CD4-positive, alpha-beta T cell treated with Interleukin-17A for 1 hour (primary cell): ENCODE results near the gene ZBED5.
A peak's percentile ranks its signal among the peaks of the same experiment; 100 is the strongest.
"Not testable (repeated sequence)": the region's sequence is repeated elsewhere in the genome, so short reads cannot be mapped to it uniquely, and the experiment has no call there.

Source experiments
- DNase-seq: peaks from one replicate; pipeline ENCODE4 v3.0.0-alpha.2; 2020

The ZBED5 gene

DNA sequence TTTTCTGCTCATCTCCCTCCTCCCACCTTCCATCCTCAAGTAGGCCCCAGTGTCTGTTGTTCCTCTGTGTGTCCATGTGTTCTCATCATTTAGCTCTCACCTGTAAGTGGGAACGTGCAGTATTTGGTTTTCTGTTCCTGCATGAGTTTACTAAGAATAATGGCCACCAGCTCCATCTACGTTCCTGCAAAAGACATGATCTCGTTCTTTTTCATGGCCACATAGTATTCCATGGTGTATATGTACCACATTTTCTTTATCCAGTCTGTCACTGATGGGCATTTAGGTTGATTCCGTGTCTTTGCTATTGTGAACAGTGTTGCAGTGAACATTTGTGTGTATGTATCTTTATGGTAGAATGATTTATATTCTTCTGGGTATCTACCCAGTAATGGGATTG lies 21.0 kb downstream of the ZBED5 start:
- DNase-seq = not testable (repeated sequence)

DNA sequence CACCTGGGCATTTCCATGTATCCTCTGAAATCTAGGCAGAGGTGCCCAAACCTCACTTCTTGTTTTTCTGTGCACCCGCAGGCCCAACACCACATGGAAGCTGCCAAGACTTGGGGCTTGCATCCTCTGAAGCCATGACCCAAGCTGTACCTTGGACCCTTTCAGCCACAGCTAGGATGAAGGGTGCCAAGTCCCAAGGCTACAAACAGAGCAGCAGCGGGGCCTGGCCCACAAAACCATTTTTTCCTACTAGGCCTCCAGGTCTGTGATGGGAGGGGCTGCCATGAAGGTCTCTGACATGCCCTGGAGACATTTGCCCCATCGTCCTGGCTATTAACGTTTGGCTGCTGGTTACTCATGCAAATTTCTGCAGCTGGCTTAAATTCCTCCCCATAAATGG lies 28.7 kb downstream of the ZBED5 start:
- DNase-seq = no peak

DNA sequence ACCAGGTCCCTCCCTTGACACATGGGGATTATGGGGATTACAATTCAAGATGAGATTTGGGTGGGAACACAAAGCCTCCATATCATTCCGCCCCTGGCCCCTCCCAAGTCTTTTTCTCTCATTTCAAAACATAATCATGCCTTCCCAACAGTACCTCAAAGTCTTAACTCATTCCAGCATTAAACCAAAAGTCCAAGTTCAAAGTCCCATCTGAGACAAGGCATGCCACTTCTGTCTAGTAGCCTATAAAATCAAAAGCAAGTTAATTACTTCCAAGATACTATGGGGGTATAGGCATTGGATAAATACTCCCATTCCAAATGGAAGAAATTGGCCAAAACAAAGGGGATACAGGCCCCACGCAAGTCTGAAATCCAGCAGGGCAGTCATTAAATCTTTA lies 29.5 kb downstream of the ZBED5 start:
- DNase-seq = no peak

DNA sequence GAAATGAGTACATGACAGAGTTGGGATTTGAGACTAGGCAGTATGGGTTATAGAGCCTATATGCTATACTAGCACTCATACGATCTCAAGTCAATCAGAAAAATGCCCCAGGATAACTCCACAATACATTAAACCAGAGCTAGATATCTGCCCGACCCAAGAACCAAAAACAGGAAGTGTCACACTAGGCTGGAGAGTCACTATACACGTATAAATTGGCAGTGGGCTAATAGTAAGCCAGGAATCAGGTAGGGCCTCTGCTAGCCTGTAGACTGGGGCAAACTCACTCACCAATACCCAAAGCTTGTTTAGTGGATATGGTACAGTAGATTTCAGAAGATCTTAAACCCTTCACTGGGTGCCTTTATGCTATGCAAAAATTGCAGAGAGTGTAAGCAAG lies 33.0 kb downstream of the ZBED5 start:
- DNase-seq = no peak

DNA sequence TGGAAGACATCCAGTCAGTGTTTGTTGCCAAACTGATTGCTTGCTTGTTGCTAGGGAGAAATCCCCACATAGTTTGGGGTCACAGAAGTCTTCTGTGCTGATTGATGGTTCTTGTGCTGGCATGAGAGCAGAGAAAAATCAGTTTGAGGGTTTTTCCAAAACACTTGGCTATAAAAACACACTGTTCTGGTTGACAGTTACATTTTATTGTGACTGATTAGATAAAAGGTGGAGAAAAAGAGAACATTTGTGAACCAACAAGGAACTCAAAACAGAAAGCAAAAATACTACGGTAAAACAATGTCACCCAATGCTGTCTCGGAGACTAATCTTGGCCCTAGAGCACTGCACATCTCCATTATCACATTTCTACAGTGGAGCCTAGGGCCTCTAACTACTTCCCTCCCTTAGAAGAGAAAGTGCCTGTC lies 34.7 kb downstream of the ZBED5 start:
- no peak for DNase-seq

DNA sequence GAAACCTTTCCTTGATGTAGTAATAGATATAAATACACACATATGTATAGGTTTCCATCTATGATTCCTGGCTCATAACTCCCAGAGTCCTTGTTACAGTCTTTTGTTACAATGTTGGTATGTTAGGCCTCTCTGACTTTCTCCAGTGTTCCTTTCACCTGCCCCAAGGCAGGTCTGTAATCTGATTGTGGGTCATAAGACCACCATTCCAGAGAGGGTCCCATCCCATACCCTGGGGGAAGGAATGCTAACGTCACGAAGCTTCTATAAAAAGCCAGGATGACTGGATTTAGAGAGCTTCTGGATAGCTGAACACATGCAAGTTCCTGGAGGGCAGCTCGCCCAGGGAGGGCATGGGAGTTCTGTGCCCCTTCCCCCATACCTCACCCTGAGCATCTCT lies 35.4 kb downstream of the ZBED5 start:
- not testable (repeated sequence) for DNase-seq

DNA sequence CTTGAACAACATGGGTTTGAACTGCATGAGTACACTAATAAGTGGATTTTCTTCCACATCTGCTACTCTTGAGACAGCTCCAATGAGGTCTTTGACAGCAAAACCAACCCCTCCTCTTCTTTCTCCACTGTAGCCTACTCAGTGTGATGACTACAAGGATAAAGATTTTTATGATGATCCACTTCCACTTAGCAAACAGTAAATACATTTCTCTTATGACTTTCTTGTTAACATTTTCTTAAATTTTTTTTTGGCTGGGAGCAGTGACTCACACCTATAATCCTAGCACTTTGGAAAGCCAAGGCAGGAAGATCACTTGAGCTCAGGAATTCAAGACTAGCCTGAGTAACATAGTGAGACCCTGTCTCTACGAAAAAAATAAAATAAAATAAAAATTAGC lies 39.3 kb downstream of the ZBED5 start:
- no peak for DNase-seq

DNA sequence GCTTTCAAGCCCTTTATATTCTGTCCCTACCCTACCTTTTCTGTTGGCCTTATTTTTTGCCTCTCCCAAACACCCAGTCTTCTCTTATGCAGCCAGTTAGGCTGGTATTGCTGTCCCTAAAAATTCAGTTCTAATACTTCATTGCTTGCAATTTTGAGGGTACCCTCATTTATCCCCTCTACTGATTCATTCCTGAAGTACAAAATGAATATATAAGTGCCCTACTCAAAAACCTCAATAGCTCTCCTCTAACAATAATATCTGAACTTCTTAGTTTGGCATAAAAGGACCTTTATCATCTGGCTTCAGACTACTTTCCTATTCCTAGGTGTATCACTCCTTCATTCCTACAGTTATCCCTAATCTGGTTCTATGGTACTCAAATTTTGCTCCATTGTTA lies 43.9 kb downstream of the ZBED5 start:
- no peak for DNase-seq

DNA sequence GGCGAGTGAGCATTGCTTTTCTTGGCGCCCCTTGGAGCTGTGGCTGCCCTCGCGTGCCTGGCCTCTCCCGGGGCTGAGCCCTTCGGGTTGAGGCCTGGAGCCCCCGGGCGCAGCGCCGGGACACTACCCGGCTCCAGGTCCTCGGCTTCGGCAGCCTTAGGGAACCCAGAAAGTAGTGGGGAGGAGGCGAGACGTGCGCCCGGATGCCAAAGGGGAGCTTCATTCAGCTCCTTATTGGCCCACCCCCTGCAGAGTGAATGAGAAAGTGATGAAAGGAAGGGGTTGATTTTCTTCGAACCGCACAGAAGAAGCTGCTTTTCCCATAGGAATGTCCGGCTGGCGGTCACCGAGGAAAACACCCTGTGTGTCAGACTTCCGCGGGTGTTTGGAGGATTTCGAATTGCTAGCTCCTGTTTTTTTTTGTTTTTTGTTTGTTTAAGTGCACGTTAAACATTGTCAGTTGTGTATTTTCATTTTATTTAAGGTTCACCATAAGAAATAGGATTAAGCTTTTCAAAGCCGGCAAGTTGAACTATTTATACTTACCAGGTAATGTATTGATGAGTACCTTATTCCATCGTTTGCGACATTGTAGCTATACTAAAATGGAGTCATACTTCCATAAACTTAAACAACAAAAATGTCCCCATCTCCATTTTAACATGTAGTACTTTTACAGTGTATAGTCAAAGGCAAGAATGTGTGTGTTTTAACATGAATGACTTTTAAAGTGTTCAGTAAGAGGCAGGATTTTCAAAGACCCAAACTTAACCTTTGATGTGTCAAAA lies 48.3 kb downstream of the ZBED5 start:
- DNase-seq = peak; percentile 57

DNA sequence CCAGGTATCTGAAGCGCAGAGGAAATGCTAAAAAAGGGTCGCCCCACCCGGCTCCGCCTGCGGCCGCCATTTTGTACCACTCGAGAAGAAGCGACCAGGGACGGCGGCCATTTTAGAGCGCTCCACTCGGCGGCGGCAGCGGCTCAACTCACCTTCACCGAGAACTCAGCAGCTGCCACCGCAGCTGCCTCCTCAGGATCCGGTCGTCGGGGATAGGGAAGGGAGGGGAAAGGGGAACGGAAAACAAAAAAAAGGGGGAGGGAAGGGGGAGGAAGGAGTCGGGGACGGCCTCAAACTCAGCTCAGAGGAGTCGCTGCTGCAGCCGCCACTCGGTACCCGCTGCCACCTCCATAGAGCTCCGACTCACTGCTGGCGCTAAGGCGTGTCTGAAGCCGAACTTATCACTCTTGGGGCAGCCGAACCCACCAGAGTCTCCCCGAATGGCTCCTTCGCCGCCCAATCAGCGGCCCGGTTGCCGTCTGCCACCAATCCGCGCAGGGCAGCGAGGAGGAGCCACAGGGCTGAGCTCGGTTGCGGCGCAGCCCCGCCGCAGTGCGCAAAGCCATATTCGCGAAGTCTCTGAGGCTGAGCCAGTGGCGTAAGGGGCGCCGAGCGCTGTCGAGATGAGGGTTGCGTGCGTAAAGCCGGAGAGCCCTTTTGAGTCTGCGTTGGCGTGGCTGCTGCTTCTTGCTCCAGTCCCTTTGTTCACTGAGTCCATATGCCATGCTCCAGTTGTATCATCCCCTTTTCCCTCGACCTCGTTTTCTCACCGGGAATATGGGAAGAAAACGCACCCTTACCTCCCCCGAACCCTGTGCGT lies 49.1 kb downstream of the ZBED5 start, which contains the start of gene EIF4G2:
EIF4G2 (minus strand) TSS at position 374 of the 820 bp plus-strand sequence.
- DNase-seq = peak; percentile 99

DNA sequence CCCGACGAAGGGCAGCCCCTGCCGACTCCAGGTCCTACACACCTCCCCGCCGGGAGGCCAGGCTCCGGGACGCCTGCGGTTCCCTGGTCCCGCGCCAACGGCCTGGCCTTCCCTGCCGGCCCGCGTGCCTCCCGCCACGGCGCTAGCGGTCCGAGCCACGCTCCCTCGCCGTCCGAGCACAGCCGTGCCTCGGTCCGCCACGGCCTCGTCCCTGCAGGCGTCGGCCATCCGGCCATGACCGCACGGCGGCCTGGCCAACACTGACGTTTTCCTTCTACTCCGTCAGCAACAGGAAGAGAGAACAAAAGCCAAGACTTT lies 49.7 kb downstream of the ZBED5 start:
- no peak for DNase-seq

DNA sequence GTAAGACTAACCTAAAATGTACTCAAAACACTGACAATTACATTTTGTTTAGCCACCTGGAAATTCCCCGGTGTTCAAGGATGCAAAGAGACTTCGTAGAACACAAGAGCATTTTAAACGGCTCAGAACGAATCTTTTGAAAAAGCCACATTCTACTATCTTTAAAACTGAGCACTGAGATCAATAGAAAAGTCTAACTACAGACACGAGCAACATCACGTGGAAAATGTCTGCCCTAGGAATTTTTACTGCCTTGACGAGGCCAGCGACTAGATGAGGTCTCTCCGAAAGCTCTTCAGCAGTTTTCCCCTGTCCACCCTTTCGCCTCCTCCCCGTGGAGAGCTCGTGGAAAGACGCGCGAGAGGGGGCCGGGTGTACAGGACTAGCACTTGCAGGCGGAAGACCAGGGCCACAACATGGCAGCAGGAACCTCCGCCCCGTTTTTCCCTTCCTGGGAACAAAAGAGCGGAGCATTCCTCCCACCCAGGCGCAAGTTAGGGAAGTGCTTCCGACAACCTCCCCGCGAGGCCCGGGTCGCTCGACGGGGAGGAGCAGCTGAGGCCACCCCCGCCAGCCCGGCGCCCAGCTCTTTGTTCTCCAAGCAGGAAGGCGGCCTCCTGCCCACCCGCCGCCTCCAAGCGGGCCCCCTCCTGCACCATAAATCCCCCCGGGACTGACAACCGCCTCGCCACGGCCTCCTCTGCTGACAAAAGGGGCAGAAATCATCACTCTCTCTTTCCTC lies 50.2 kb downstream of the ZBED5 start:
- peak; percentile 51 for DNase-seq

DNA sequence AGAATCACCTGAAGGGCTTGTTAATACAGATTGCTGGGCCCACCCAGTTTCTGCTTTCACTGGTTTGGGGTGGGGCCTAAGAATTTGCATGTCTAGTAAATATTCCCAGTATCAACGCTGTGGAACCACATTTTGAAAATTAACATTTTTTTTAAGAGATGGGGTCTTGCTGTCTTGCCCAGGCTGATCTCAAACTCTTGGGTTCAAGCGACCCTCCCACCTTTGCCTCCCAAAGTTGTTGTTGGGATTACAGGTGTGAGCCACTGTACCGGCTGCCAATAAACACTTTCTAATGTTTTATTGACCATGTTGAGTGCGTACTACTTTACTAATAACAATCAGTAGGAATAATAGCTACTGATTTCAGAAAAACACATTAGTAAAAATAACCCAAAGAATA lies 51.6 kb downstream of the ZBED5 start:
- DNase-seq = no peak

DNA sequence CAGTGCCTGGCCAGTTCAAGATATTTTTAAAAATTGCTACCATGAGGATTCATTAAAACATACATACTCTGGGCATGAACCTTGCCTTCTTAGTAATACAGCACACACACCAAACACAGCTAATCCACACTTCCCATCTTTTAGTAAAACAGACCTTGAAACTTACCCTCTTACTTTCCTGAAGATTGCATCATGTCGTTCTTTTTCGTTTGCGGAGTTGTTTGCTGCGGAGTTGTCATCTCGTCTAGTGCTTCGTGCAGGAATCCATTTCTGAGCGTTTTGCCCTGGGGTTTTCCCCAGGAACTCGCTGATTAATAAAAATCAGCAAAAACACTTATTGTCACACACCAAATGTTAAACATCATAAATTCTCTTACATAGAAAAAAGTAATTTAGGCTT lies 52.1 kb downstream of the ZBED5 start:
- no peak for DNase-seq

DNA sequence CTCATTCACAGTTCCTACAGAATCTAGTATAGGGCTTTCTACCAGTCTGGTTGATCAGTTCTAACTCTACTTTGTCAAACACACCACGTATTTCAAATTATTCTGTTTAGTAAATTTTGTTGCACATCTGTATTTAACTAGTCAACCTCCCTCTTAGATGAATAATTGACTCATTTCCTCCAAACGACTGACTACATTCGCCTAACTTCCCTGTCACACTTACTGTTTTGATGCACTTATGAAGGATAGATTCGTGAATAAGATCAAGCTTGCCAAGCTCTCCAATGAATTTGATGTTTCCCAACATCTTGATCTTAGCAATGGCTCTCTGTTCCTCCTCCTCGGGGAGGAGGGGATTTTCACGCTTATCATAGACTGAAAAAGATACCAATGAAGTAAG lies 54.2 kb downstream of the ZBED5 start:
- no peak for DNase-seq
